PC-3 (cell line): ENCODE results near the gene SUCO. TPM values are rescaled to one million over a fixed set of nuclear protein-coding genes. Genes with fewer than 3 reads are reported as not detected.

ENCODE experiments used
- ATAC-seq: fragments of 200-7000 bp; cut with Tn5 transposase; 2 replicates; pipeline ENCODE4 v1.9.1; 2020; ENCODE audit warnings: mild to moderate bottlenecking, moderate library complexity
- BruUV-seq: library from RNA; stranded (reverse); fragments of 400-500 nt; replicated peaks from 2 replicates; lab custom pipeline; 2021; lab: Mats Ljungman, UMichigan
- CTCF ChIA-PET: fragments of 300-600 bp; sonication (Branson Sonifier 250); formaldehyde crosslinking; loops from one replicate; lab custom pipeline; 2022; ENCODE audit warnings: antibody characterized with exemption; lab: Charles Lee
- POLR2A ChIA-PET: fragments of 300-600 bp; sonication (Branson Sonifier 250); formaldehyde crosslinking; loops from one replicate; lab custom pipeline; 2022; ENCODE audit warnings: antibody characterized with exemption; ENCODE audit not compliant: unreplicated experiment; lab: Charles Lee
- DNase-seq: peaks from one replicate; pipeline ENCODE4 v3.0.0-alpha.2; 2015
- H2AFZ ChIP-seq: fragments of 300-600 bp; sonication (generic); 2 replicates; pipeline ENCODE4 v1.6.0; 2016; ENCODE audit warnings: antibody characterized with exemption, low read length
- H3F3A ChIP-seq: fragments of 300-600 bp; sonication (generic); one replicate; pipeline ENCODE4 v1.6.0; 2017; ENCODE audit warnings: antibody characterized with exemption, low read length, control low read depth, mild to moderate bottlenecking; ENCODE audit not compliant: unreplicated experiment
- H3K27ac ChIP-seq: fragments of 300-600 bp; sonication (generic); 2 replicates; pipeline ENCODE4 v1.5.1; 2016; ENCODE audit warnings: mild to moderate bottlenecking, low read length
- H3K27me3 ChIP-seq: fragments of 300-600 bp; sonication (generic); 2 replicates; pipeline ENCODE4 v1.6.1; 2016; ENCODE audit warnings: low read length, mixed read lengths
- H3K36me3 ChIP-seq: fragments of 300-600 bp; sonication (generic); 2 replicates; pipeline ENCODE4 v1.6.1; 2016; ENCODE audit warnings: low read depth, mixed run types, low read length, mixed read lengths
- H3K4me1 ChIP-seq: fragments of 300-600 bp; sonication (generic); 2 replicates; pipeline ENCODE4 v1.5.1; 2016; ENCODE audit warnings: low read length; ENCODE audit not compliant: insufficient read depth
- H3K4me2 ChIP-seq: fragments of 300-600 bp; sonication (generic); 2 replicates; pipeline ENCODE4 v1.6.0; 2016; ENCODE audit warnings: low read length
- H3K4me3 ChIP-seq: fragments of 300-600 bp; sonication (generic); 2 replicates; pipeline ENCODE4 v1.5.1; 2016; ENCODE audit warnings: mild to moderate bottlenecking, low read length, mixed read lengths
- H3K79me2 ChIP-seq: fragments of 300-600 bp; sonication (generic); 2 replicates; pipeline ENCODE4 v1.6.1; 2017; ENCODE audit warnings: low read length, mixed read lengths
- H3K9ac ChIP-seq: fragments of 300-600 bp; sonication (generic); 2 replicates; pipeline ENCODE4 v1.6.0; 2016; ENCODE audit warnings: mild to moderate bottlenecking, low read length
- H3K9me2 ChIP-seq: fragments of 300-600 bp; sonication (generic); replicated peaks from 2 replicates; pipeline ENCODE4 v1.6.1; 2016; ENCODE audit warnings: mixed run types, low read length, mixed read lengths
- H3K9me3 ChIP-seq: fragments of 300-600 bp; sonication (generic); 2 replicates; pipeline ENCODE4 v1.6.1; 2016; ENCODE audit warnings: low read length, mixed read lengths
- H4K20me1 ChIP-seq: fragments of 300-600 bp; sonication (generic); 2 replicates; pipeline ENCODE4 v1.6.1; 2016; ENCODE audit warnings: low read length, mixed read lengths
- CTCF ChIP-seq: fragments of 300-600 bp; sonication (generic); conservative IDR thresholded peaks from 2 replicates; pipeline ENCODE4 v1.5.1; 2017; ENCODE audit warnings: antibody characterized with exemption, low read depth, mild to moderate bottlenecking, low read length
- EZH2 ChIP-seq: fragments of 300-600 bp; sonication (generic); IDR thresholded peaks from one replicate; pipeline ENCODE4 v1.6.1; 2017; ENCODE audit warnings: antibody characterized with exemption, mild to moderate bottlenecking, low read length; ENCODE audit not compliant: unreplicated experiment
- EZH2phosphoT487 ChIP-seq: fragments of 300-600 bp; sonication (generic); IDR thresholded peaks from 2 replicates; pipeline ENCODE4 v1.6.1; 2018; ENCODE audit warnings: mild to moderate bottlenecking, antibody characterized with exemption, low read length, borderline replicate concordance
- intact Hi-C: fragments of 100-400 bp; cut with micrococcal nuclease; formaldehyde crosslinking; loops from 2 replicates; pipeline ENCODE4 v1.9.0; 2023
- total RNA-seq: library from RNA; depleted of rRNA; stranded (reverse); fragments of >200 nt; gene quantifications from 2 replicates; pipeline ENCODE4 v1.2.3, GENCODE V29; 2014

Gene SUCO
- total RNA-seq, 1 experiment from 2014 or later: 72.0 TPM

- Histone ChIP-seq H3K36me3 (no peaks in the 10 kb centered on the region), H3F3A (no peaks in the 10 kb centered on the region), H3K9me3 (no peaks in the 10 kb centered on the region), H3K9ac (no peak overlapping the region), H3K4me2 (no peak overlapping the region), H3K9me2 (no peaks in the 10 kb centered on the region), H3K4me1 (peaks cover 38% of the 10 kb centered on the region), H2AFZ (no peak overlapping the region), H4K20me1 (no peaks in the 10 kb centered on the region), H3K4me3 (no peak overlapping the region), H3K27ac (no peak overlapping the region), H3K27me3 (no peaks in the 10 kb centered on the region), H3K79me2 (no peaks in the 10 kb centered on the region)
- CTCF ChIA-PET: no interaction called here
- intact Hi-C loops: no loop called here
- no TSS peak for BruUV-seq
- DNase-seq (no peak), ATAC-seq (no peak)
- POLR2A ChIA-PET: interaction anchor here (0.6 kb wide), 1 partner anchor 36 kb away, joined by 3 read pairs; no protein-coding TSS in a partner anchor
- no peak for TF ChIP-seq EZH2phosphoT487
- TF ChIP-seq EZH2: no peak
- TF ChIP-seq CTCF: no peak
These were observed 36.3 kb upstream of the SUCO start for GRCh38 chr1:172496678-172497077.

GRCh38 chr1:172497230-172497629, 35.7 kb upstream of the SUCO start:
- H3K36me3 ChIP-seq: no peaks in the 10 kb centered on the region
- no peak overlapping the region for H3K9ac ChIP-seq
- H3K9me2 ChIP-seq: no peaks in the 10 kb centered on the region
- peak; percentile 49 for ATAC-seq
- intact Hi-C loops: no loop called here
- H3K27me3 ChIP-seq: no peaks in the 10 kb centered on the region
- CTCF ChIA-PET: no interaction called here
- TF ChIP-seq EZH2phosphoT487 (no peak), EZH2 (no peak), CTCF (no peak)
- peaks cover 38% of the 10 kb centered on the region for H3K4me1 ChIP-seq
- DNase-seq: peak; percentile 78
- no peaks in the 10 kb centered on the region for H3K9me3 ChIP-seq
- no peak overlapping the region for H3K27ac ChIP-seq
- no peak overlapping the region for H3K4me3 ChIP-seq
- POLR2A ChIA-PET: interaction anchor here (0.6 kb wide), 1 partner anchor 37 kb away, joined by 3 read pairs; no protein-coding TSS in a partner anchor
- no peaks in the 10 kb centered on the region for H3F3A ChIP-seq
- no peaks in the 10 kb centered on the region for H3K79me2 ChIP-seq
- no peaks in the 10 kb centered on the region for H4K20me1 ChIP-seq
- peak overlapping the region; percentile 18; the same call in 1 of the 2 replicates for H2AFZ ChIP-seq
- peak overlapping the region; percentile 3; the same call in 1 of the 2 replicates for H3K4me2 ChIP-seq
- BruUV-seq: no TSS peak

GRCh38 chr1:172498857-172499256, 34.1 kb upstream of the SUCO start:
- Histone ChIP-seq H3K4me1 (peaks cover 38% of the 10 kb centered on the region), H3K4me2 (no peak overlapping the region), H3K79me2 (no peaks in the 10 kb centered on the region), H3K27ac (no peak overlapping the region), H3K9ac (no peak overlapping the region), H3F3A (no peaks in the 10 kb centered on the region), H3K9me2 (no peaks in the 10 kb centered on the region), H2AFZ (no peak overlapping the region), H3K9me3 (no peaks in the 10 kb centered on the region), H3K27me3 (no peaks in the 10 kb centered on the region), H3K36me3 (no peaks in the 10 kb centered on the region), H4K20me1 (no peaks in the 10 kb centered on the region), H3K4me3 (no peak overlapping the region)
- ChIA-PET POLR2A (interaction anchor here (0.6 to 1.0 kb wide), 3 partner anchors 15 to 80 kb away, joined by 3 to 8 read pairs (median 4); no protein-coding TSS in a partner anchor), CTCF (no interaction called here)
- intact Hi-C loops: loop anchor here (1.0 kb wide), 2 partner anchors 33 to 50 kb away; no protein-coding TSS in a partner anchor
- DNase-seq (peak; percentile 38), ATAC-seq (no peak)
- no peak for TF ChIP-seq EZH2
- no peak for TF ChIP-seq EZH2phosphoT487
- no peak for TF ChIP-seq CTCF
- no TSS peak for BruUV-seq
